GM10266 (cell line): ENCODE measurements around the gene UMODL1.

Source experiments
- DNase-seq: peaks from one replicate; pipeline ENCODE4 v3.0.0; 2012; ENCODE audit errors: extremely low spot score
- TF ChIP-seq, protein P1 (sequence below): IDR thresholded peaks from 2 replicates; pipeline ENCODE4 v1.5.1; 2012; ENCODE audit warnings: mild to moderate bottlenecking, low read depth; ENCODE audit not compliant: control insufficient read depth, insufficient read depth; ENCODE audit errors: missing control alignments

The UMODL1 gene

DNA sequence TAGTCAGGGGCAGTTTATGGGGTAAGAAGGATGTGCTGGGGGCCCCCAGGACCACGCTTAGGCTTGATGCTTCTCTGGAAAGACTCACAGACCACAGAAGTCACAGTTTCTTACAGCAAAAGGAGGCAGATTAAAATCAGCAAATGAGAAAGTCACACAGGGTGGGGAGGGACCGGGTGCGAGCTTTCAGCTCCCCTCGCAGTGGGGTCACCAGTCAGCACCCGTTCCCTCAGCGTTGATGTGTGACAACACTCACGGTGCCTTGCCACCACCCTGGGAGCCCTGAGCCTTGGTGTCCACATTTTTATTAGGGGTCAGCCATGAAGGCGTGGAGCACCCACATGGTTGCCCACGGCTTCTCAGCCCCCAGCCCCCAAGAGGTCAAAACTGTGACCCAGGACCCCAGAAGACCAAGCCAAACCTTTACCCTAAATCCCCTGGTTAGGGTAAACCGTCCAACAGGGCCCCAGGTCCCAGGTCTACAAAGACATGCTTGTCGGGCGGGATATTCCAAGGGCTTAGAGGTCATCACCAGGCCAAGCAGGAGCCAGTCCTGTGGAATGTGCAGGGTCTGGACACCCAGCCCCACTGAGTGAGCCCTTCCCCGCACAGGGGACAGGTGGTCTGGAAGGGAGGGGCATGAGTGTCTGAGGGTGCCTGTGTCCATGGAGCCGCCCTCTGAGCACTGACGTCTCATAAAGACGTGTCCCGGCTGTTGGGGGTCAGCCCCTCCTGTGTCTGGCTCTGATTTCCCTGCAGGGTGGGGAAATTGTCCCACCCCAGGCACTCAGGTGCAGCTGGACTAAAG, 83.3 kb downstream of the UMODL1 start:
- no peak for DNase-seq
- TF ChIP-seq, protein P1, sequence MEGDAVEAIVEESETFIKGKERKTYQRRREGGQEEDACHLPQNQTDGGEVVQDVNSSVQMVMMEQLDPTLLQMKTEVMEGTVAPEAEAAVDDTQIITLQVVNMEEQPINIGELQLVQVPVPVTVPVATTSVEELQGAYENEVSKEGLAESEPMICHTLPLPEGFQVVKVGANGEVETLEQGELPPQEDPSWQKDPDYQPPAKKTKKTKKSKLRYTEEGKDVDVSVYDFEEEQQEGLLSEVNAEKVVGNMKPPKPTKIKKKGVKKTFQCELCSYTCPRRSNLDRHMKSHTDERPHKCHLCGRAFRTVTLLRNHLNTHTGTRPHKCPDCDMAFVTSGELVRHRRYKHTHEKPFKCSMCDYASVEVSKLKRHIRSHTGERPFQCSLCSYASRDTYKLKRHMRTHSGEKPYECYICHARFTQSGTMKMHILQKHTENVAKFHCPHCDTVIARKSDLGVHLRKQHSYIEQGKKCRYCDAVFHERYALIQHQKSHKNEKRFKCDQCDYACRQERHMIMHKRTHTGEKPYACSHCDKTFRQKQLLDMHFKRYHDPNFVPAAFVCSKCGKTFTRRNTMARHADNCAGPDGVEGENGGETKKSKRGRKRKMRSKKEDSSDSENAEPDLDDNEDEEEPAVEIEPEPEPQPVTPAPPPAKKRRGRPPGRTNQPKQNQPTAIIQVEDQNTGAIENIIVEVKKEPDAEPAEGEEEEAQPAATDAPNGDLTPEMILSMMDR: no peak

DNA sequence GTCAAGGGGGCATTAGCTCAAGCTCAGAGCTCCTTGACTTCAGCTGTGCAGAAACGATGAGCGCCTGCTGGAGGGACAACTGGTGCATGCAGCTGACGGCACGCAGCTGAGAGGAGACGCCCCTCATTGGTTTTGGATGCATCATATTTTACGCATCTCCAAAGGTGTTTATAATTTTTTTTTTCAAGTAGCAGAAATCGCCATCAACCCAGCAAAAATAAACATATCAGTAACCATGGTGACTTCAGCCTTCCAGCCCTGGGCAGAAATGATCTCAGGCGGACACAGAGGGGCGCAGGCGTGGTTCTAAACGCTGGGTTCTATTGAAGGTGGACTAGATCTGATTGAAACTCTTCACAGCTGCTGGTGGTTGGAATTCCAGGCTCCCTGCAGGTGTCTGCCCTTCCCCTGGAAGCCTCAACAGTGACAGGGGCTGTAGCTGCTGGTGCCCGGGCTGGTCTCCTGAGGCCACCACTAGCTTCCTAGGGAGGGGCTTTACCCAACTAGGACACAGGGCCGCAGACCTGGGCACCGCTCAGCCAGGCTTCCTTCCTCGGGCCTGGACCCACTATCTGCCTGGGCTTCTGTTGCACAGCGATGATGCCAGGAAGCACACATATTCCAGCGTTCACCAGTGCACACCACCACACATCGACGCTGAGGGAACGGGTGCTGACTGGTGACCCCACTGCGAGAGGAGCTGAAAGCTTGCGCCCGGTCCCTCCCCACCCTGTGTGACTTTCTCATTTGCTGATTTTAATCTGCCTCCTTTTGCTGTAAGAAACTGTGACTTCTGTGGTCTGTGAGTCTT, 84.1 kb downstream of the UMODL1 start:
- DNase-seq: no peak
- TF ChIP-seq, protein P1: no peak

DNA sequence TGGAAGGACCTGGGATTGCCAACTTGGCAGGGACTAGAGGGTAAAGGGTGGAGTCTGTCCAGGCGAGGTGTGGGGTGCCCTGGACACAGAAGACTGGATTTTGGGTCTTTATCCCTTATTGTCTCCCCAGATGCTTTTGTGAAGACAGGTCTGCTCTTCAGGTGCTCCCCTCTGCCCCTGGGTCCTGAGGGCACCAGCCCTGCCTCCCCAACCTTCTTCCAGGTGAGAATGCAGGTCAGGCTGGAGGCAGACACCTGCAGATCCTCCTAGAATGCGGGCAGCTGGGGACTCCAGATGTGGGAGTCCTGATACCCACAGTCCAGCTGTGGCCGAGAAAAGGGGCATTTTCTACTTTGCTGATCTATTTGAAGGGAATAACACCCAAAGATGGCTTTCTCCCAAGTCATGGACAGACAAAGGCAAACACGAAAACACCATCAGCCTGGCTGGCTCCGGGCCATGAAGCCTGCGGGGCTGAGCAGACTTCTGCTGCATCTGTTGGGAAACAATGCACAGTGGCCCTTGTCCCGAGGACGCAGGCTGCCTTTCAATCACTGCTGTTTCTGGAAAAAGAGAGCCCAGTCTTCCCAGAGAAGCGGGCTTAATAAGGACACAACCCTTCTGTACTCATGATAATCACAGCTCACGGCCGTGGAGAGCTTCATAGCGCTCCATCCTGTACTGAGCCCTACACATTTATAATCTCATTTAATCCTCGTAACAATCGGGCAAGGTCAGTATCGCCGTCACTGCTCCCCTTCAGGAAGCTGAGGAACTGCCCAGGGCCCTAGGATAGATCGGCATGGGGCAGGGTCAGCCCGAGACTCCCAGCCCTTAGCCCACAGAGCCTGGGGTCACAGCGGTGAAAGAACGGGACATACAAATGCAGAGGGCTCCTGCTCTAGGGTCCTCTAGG, 85.8 kb downstream of the UMODL1 start:
- TF ChIP-seq, protein P1: no peak
- DNase-seq: no peak

DNA sequence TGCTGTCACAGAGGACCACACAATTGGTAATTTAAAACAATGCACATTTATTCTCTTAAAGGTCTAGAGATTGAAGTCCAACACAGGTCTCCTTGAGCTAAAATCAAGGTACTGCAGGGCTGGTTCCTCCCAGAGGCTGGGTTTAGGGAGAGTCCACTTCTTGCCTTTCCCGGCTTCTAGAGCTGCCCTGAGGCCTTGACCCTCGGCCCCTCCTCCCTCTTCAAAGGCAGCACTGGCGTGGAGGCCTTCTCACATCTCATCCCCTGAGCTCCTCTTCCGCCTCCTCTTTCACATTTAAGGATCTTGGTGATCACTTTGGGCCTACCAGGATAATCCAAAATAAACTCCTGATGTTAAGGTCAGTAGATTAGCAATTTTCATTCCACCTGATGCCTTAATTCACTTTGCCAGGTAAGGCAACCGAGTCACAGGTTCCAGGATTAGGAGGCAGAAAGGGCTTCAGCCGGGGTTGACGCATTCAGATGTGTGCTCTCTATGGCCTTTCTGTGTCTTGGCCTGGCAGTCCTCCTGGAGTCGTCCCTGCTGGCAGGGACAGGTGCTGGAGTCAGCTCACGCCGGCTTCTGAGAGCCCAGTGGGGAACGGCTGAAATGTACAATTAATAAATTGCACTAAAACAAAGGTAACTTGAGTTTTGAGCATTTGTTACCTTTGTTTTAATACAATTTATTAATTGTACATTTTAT, 86.6 kb downstream of the UMODL1 start:
- DNase-seq: no peak
- TF ChIP-seq, protein P1: no peak

DNA sequence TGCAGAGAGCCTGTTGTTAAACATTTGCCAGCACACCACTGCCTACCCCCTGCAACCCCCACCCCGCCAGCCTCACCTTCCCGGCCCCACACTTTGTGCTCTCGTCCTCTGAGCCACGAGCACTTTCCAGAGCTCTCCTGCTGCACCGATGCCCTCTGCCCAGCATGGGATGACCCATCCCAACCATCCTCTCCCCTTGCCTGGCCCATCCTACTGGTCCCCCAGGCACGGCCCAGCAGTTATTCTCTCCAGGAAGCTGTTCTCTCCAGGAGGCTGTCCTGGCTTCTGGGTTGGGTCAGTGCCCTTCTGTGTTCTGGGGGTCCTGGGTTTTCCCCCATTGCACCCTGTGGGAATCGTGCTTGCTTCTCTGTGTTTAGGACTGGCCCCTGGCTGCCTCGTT, 87.7 kb downstream of the UMODL1 start:
- TF ChIP-seq, protein P1: no peak
- DNase-seq: no peak

GRCh38 chr21:42159560-42160110, 88.5 kb downstream of the UMODL1 start:
- TF ChIP-seq, protein P1: no peak
- DNase-seq: no peak
